ENCODE results near the gene RGS3. TPM values are rescaled to one million over a fixed set of nuclear protein-coding genes. Genes with fewer than 3 reads are reported as not detected.
A peak's percentile ranks its signal among the peaks of the same experiment; 100 is the strongest.

The RGS3 gene
- total RNA-seq, 1 experiment from 2014 or later, result 148 TPM

- H3K27me3 ChIP-seq, result no peaks in the 10 kb centered on the region
- peak; percentile 86 for DNase-seq
These were observed 114.2 kb downstream of the RGS3 start for GRCh38 chr9:113577525-113578261.

GRCh38 chr9:113578279-113578865 lies 114.8 kb downstream of the RGS3 start:
- Histone ChIP-seq H3K27me3 (no peaks in the 10 kb centered on the region), H3K9me3 (no peaks in the 10 kb centered on the region), H3K4me3 (no peak overlapping the region), H3K36me3 (peaks cover 5% of the 10 kb centered on the region; the same call in 1 of the 2 replicates)
- DNase-seq, result no peak

More at GRCh38 chr9:113577525-113578261, 114.2 kb downstream of the RGS3 start:
- no peak overlapping the region for H3K4me3 ChIP-seq
- no peaks in the 10 kb centered on the region for H3K9me3 ChIP-seq
- H3K36me3 ChIP-seq, result peaks cover 5% of the 10 kb centered on the region; the same call in 1 of the 2 replicates

GRCh38 chr9:113578882-113579282 lies 115.4 kb downstream of the RGS3 start:
- Histone ChIP-seq H3K9me3 (no peaks in the 10 kb centered on the region), H3K4me3 (no peak overlapping the region), H3K27me3 (no peaks in the 10 kb centered on the region), H3K36me3 (peaks cover 8% of the 10 kb centered on the region; the same call in 1 of the 2 replicates)
- DNase-seq, result peak; percentile 96

DNA sequence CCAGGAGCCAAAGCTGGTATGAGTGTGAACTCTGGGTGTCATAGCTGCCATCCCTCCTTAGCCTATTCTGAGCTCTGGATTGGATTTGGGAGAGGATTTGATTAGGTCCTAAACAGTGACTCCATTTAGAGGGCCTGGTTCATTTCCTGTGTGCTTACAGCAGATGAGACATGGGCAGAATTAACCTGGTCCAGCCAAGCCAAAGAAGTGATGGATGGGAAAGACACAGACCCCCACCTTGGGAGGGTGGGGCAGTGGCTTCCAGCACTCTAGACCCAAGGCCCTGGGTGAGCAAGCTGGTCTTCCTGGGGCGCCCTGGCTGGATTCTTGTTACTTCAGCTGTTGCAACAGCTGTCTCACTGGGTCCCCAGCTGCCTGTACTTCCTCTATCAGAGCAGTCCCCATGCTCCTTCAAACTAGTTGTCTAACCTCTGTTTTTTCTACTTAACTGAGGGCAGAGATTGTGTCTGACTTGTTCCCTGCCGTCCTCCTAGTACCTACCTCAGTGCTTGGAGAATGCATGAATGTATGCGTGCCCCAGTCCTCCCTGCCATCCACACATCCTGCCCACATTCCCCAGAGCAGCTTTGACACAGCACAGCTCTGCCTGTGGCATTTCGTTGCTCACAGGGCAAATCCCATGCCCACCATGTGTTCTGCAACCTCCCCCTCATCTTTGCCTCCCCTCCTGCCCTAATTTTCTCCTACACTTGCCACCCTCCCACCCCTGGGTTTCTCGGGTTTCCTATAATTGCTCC lies 115.9 kb downstream of the RGS3 start:
- Histone ChIP-seq H3K4me3 (no peak overlapping the region), H3K36me3 (peaks cover 14% of the 10 kb centered on the region; the same call in 1 of the 2 replicates), H3K9me3 (no peaks in the 10 kb centered on the region), H3K27me3 (no peaks in the 10 kb centered on the region)
- peak; percentile 66 for DNase-seq

DNA sequence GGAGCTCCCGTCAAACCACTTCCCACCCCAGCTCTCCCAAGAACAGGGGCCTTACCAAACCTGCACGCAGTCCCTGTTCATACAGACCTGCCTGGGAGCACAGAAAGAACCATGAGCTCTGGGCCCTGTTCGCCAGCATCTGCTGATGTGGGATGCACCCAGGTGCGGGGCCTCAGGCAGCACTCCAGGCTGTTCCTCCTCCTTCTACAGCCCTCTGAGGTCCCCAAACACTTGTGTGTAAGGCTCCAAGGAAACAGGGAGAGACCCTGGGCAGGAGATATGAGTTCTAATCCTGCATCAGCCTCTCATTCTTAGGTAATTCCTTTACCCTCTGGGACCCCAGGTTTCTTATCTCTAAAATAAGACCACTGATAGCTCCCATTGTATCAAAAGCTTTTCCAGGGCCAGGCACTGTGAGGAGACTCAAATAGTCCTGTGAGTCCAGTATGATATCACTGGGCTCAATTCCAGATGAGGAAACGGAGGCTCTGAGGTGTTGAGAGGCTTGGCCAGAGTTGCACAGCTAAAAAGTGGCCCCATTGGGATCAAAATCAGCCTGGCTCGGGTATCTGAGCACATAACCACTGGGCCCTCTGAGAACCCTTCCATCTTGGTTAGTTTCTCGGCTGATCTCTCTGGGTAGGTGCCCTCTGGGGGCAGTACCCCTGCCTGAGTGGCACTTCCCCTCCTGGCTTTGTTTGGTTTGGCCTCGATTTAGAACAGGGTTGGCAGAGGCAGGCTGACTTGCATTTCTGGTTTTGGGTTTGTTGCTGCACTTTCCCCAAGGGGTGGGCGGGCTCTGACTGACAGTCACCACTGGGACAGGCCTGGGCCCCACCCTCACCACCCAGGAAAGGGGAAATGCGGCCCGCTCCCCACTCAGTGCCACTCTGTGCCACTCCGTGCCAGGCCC lies 116.8 kb downstream of the RGS3 start:
- peak; percentile 88 for DNase-seq
- Histone ChIP-seq H3K27me3 (no peaks in the 10 kb centered on the region), H3K36me3 (peaks cover 17% of the 10 kb centered on the region), H3K4me3 (peak overlapping the region; percentile 7; the same call in 1 of the 2 replicates), H3K9me3 (no peaks in the 10 kb centered on the region)

DNA sequence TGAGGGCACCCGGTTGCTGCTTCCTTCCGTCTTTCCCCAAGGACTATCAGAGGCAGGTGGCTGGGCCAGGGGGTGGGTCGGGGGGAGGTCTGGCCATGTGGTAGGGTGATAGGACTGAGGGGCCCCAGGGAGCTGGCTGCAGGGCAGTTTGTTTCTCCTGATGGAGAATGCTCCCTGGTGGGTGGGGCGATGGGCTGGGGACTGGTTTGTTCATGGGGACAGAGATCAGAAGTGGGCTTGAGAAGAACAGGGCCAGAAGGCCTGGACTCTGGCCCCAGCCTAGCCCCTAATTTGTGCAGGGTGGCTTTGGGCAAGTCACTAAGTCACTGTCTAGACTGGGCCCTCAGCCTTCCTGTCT lies 117.4 kb downstream of the RGS3 start:
- Histone ChIP-seq H3K4me3 (peak overlapping the region; percentile 7; the same call in 1 of the 2 replicates), H3K36me3 (peaks cover 24% of the 10 kb centered on the region), H3K9me3 (no peaks in the 10 kb centered on the region), H3K27me3 (no peaks in the 10 kb centered on the region)
- no peak for DNase-seq

GRCh38 chr9:113581865-113582697 lies 118.6 kb downstream of the RGS3 start:
- no peaks in the 10 kb centered on the region for H3K9me3 ChIP-seq
- DNase-seq, result peak; percentile 73
- H3K4me3 ChIP-seq, result no peak overlapping the region
- peaks cover 25% of the 10 kb centered on the region for H3K36me3 ChIP-seq
- H3K27me3 ChIP-seq, result no peaks in the 10 kb centered on the region

GRCh38 chr9:113582698-113583200 lies 119.2 kb downstream of the RGS3 start:
- no peaks in the 10 kb centered on the region for H3K27me3 ChIP-seq
- H3K36me3 ChIP-seq, result peaks cover 25% of the 10 kb centered on the region
- no peaks in the 10 kb centered on the region for H3K9me3 ChIP-seq
- no peak overlapping the region for H3K4me3 ChIP-seq
- no peak for DNase-seq

DNA sequence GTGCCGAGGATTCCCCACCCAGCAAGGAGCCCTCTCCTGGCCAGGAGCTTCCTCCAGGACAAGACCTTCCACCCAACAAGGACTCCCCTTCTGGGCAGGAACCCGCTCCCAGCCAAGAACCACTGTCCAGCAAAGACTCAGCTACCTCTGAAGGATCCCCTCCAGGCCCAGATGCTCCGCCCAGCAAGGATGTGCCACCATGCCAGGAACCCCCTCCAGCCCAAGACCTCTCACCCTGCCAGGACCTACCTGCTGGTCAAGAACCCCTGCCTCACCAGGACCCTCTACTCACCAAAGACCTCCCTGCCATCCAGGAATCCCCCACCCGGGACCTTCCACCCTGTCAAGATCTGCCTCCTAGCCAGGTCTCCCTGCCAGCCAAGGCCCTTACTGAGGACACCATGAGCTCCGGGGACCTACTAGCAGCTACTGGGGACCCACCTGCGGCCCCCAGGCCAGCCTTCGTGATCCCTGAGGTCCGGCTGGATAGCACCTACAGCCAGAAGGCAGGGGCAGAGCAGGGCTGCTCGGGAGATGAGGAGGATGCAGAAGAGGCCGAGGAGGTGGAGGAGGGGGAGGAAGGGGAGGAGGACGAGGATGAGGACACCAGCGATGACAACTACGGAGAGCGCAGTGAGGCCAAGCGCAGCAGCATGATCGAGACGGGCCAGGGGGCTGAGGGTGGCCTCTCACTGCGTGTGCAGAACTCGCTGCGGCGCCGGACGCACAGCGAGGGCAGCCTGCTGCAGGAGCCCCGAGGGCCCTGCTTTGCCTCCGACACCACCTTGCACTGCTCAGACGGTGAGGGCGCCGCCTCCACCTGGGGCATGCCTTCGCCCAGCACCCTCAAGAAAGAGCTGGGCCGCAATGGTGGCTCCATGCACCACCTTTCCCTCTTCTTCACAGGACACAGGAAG lies 120.2 kb downstream of the RGS3 start:
- Histone ChIP-seq H3K27me3 (no peaks in the 10 kb centered on the region), H3K9me3 (no peaks in the 10 kb centered on the region), H3K4me3 (no peak overlapping the region), H3K36me3 (peaks cover 25% of the 10 kb centered on the region)
- DNase-seq, result no peak

DNA sequence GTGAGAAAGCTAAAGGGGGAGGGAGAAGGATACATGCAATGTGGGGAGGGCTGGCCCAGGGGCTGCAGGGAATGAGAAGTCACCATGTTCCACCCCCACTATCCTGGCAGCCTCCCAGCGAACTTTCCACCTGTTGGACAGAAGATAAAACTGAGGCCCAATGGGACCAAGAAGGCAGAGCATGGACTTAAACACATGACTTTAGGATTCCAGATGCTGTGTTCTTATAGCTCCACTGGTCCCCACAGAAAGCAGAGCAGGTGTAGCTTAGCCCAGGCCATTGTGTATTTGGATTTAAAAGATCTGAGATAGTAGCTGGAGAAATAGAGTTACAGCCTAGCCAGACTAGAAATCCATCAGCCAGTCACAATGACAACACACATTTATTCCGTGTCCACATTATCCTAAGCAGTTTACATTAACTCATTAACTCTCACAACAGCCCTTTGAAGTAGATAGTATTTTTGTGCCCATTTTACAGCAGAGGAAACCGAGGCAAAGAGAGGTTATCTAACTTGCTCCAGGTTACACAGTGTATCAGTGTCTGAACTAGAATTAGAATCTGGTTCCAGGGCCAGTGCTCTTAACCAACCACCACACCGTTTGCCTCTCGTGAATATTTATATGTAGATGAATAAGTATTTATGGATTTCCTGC lies 121.0 kb downstream of the RGS3 start:
- Histone ChIP-seq H3K27me3 (no peaks in the 10 kb centered on the region), H3K9me3 (no peaks in the 10 kb centered on the region), H3K4me3 (no peak overlapping the region), H3K36me3 (peaks cover 25% of the 10 kb centered on the region)
- no peak for DNase-seq

- Histone ChIP-seq H3K27me3 (no peaks in the 10 kb centered on the region), H3K36me3 (peaks cover 25% of the 10 kb centered on the region), H3K9me3 (no peaks in the 10 kb centered on the region), H3K4me3 (no peak overlapping the region)
- no peak for DNase-seq
These were observed 121.5 kb downstream of the RGS3 start for GRCh38 chr9:113585085-113585442.

DNA sequence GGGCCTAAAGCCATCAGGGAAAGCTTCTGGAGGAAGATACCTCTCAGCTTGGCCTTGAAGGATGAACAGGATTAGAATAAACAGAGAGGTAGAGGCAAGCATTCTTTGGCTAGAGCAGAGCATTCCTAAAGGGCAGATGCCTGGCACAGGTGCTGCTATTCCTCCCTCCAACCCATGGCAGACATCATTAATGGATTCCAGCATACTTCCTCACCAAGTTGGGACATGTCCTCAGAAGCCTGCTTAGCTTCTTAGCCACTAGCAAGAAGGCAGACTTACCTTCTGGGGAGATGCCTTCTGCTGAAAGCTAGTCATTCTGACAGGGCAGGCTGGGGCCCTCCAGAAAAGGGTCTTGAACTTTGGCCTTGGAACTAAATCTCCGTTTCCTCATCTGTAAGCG lies 122.0 kb downstream of the RGS3 start:
- Histone ChIP-seq H3K9me3 (no peaks in the 10 kb centered on the region), H3K27me3 (no peaks in the 10 kb centered on the region), H3K36me3 (peaks cover 25% of the 10 kb centered on the region), H3K4me3 (no peak overlapping the region)
- DNase-seq, result no peak

GRCh38 chr9:113587471-113588031 lies 124.0 kb downstream of the RGS3 start:
- H3K27me3 ChIP-seq, result no peaks in the 10 kb centered on the region
- peaks cover 20% of the 10 kb centered on the region for H3K36me3 ChIP-seq
- no peak overlapping the region for H3K4me3 ChIP-seq
- no peaks in the 10 kb centered on the region for H3K9me3 ChIP-seq
- no peak for DNase-seq

DNA sequence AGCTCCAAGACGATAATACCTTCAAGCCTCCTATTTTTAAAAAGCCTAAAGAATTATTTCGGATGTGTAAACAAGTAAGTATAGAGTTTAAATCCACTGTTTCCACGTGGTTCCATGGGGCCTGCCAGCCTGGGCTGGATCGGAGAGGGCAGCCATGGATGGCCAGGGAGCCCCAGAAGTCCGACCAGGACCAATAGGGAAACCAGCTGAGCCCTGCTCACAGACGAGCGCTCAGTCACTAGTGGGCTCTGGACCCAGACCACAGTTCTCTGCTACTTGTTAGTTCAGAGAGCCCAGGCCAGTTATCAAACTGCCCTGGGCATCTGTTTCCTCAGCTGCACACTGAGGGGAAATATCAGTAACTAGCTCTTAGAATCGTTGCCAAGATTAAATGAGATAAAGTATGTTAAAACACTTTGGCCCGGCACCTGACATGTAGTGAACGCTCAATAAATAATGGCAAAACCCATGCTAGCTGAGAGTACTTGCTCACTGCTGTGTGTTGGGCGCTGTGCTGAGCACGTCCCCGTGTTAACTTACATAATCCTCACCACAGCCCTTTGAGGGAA lies 124.8 kb downstream of the RGS3 start:
- no peaks in the 10 kb centered on the region for H3K9me3 ChIP-seq
- H3K27me3 ChIP-seq, result no peaks in the 10 kb centered on the region
- no peak for DNase-seq
- peaks cover 20% of the 10 kb centered on the region for H3K36me3 ChIP-seq
- H3K4me3 ChIP-seq, result no peak overlapping the region
